ENCODE data around the gene IL27RA.
"Not testable (repeated sequence)": the region's sequence is repeated elsewhere in the genome, so short reads cannot be mapped to it uniquely, and the experiment has no call there.

IL27RA gene

DNA sequence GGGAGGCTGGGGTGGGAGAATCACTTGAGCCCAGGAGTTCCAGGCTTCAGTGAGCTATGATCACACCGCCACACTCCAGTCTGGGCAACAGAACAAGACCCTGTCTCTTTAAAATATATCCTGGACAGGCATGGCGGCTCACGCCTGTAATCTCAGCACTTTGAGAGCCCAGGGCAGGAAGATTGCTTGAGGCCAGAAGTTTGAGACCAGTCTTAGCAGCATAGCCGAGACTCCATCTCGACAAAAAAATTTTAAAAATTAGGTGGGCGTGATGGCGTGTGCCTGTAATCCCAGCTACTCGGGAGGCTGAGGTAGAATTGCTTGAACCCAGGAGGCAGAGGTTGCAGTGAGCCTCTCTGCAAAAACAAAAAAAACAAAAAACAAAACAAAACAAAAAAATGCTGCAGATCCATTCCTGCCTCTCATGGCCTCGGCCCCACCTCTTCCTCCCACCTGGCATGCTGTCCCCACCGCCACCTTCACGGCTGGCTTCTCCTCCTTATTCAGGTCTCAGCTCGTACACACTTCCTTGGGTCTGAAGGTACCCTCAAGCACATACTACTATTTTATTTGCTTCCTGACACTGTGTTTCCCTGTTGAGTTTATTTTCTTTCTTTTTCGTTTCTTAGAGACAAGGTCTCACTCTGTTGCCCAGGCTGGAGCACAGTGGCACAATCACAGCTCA is 30.7 kb upstream of the IL27RA start:
- DNase-seq: no peak

DNA sequence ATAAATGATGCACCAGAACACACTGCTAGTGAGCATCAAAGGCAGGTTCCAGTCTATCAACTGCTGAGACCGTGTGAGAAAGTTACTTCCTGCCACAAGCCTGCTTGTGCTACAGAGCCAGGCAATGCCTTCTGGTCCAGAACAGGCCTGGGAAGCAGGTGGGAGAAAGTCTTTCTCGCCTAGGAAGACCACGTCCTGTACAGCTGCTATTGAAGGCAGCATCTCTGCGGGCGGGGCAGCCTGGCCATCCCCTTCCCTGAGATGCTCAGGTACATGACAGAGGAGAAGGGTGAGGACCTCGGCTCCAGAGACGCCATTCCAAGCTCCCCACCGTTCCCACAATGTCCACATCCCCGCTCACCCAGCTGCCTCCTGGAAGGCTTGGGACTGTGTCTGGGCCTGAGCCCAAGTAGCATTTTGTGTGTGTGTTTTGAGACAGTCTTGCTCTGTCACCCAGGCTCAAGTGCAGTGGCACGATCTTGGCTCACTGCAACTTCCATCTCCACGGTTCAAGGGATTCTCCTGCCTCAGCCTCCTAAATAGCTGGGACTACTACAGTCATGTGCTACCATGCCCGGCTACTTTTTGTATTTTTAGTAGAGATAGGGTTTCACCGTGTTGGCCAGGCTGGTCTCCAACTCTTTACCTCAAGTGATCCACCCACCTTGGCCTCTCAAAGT is 28.9 kb upstream of the IL27RA start:
- DNase-seq: no peak

DNA sequence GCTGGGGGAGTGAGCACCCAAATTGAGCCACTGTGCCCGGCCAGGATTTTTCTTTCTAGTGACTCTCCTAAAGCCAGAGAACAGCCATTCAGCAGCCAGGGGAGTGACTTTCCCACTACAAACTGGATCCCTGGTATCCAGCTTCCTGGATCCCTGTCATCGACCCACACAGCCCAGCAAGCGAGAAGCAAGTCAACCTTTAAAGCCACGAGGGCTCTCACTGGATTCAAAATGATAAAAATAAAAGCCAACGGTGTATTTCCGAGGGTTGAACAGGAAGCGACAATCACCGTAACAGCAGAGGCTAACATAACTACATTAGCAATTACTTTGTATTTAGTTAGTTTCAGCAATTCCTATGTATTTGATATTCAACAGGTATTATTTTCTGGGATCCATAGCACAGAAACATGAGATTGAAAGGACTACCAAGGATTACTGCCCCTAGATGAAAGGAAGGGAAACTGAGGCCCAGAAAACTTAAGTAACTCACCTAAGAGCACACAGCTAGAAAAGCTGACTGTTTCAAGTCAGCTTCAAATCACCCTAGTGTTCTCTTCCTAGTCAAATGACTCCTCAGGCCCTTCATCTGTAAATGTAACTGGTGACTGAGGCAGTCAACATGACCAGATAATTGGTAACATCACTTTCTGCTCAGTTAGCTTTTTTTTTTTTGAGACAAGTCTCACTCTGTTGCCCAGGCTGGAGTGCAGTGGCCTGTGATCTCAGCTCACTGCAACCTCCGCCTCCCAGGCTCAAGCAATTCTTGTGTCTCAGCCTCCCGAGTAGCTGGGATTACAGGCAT is 28.1 kb upstream of the IL27RA start:
- DNase-seq: no peak

DNA sequence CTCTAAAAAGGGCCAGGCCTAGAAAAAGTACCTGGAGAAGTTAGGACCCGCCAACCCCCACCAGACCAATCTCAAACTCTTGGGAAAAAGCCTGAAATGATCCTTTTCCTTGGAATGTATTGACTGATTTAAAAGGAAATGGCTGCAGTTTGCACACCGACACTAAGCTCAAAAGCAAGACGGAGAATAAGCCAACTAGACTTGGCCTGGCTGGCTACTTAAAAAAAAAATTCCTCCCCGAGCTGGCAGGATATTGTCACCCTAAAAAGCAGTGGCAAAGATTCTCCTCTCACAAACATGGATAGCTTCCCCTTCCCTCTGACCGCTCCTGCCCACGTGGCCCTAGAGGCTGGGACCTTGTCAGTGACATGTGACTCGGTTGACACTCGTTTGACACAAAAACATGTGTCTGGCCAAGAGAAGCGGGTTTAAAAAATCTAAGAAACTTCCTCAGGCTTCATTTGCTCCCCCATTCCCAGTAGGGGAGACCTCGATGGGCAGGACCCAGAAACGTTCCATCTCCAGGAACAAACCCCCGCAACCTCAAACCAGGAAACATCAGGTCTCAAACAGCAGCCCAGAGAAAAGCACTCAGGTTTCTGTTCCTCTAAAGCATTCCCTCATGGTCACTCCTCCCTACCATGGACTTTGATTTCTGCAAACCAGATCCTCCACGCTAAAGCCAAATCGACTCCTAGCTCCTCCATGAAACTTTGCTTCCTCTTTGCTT is 26.8 kb upstream of the IL27RA start:
- no peak for DNase-seq

DNA sequence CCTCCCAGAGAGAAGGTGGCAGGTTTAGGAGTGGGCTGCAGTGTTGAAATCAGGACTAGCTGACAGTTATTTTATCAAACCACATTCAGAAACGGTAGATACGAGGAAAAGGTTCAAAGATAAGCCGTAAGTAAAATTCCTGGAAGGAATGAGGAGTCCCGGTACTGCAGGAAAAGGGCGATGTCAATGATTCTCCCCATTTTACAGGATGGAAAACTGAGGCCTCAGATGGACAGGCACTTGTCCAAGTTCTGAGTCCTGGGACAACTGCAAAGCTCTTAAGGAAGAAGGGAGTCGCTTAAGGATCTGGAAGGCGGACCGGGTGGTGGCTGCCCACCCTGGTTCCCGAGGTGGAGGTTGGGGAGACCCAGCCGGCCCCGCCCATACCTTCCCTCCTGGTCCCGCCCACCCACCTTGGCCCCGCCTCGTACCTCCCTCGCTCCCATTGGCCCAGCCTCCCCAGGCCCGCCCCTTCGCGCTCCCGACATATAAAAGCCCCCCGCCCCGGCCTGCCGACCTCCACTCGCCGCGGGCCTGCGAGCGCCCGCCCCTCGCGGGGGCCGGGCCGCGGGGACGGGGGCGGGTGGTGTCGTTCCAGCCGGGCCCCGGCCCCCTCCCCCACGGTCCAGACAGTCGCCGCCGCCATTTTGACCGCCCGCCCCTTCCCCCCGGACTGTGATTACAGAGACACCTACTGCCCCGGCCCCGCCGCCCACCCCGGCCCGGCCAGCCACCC is 26.0 kb upstream of the IL27RA start:
- DNase-seq: peak; percentile 75

DNA sequence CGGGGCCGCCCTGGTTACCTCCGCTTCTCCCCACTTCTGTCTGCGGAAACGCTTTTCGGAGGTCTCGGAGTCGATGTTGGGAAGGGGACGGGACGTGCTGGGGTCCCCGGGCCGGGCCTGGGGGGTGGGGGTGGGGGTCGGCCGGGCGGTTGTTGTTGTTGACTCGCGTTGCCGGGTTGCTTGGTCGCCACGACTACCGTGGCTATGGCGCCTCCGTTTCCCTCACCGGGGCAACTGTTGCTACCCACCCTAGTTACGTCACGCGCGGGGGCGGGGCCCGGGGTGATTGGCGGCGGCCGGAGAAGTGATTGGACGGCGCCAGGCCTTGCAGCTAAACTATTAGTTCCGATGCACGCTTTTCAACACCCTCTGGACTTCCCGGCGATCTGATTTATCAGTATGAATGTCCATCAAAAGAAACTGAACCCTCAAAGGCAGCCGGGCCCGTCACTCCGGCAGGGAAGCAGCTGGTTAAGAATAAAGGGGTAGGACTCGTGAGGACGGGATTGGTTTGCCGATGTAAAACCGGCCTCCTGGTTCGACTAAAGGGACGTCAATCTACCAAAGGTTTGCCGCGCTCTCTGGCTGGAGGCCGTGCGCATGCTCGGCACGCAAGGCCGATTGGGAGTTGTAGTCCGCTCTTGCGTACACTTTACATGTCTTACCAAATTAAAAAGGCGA is 25.3 kb upstream of the IL27RA start, which contains the start of gene RFX1:
TSS of gene RFX1 (minus strand) at position 236 of the 681 bp plus-strand sequence. CDS start 12,477 bp downstream, outside the sequence.
- peak; percentile 99 for DNase-seq

- DNase-seq: peak; percentile 93
These were observed 24.6 kb upstream of the IL27RA start for GRCh38 chr19:14006766-14007562.

- no peak for DNase-seq
These were observed 19.1 kb upstream of the IL27RA start for GRCh38 chr19:14012378-14012915.

DNA sequence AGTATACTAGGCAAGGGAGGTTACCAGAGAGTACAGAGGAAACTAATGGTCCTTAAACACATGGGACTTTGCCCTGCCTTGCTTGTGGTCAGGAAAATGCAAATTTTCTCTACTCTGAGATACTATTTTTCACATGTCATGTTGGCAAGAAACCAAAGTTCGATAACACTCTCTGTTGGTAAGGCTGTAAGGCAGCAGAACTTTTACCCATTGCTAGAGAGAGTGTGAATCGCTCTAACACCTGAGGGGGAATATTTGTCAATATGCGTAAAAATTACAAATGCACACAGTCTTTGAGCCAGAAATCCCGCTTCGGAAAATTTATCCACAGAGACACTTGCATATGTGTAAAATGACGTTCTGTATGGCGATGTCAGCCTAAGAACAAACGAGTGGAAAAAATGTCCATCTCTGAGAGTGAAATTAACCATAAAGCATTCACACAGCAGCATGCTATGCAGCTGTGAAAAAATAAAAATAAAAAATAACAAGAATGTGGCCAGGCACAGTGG is 16.0 kb upstream of the IL27RA start:
- no peak for DNase-seq

- DNase-seq: no peak
These were observed 12.5 kb upstream of the IL27RA start for GRCh38 chr19:14019100-14019499.

- not testable (repeated sequence) for DNase-seq
These were observed 11.8 kb upstream of the IL27RA start for GRCh38 chr19:14019739-14020138.

- no peak for DNase-seq
These were observed 10.1 kb upstream of the IL27RA start for GRCh38 chr19:14021474-14021873.

GRCh38 chr19:14022469-14022868 is 9.1 kb upstream of the IL27RA start:
- DNase-seq: no peak

GRCh38 chr19:14023404-14024235 is 7.9 kb upstream of the IL27RA start:
- DNase-seq: no peak

DNA sequence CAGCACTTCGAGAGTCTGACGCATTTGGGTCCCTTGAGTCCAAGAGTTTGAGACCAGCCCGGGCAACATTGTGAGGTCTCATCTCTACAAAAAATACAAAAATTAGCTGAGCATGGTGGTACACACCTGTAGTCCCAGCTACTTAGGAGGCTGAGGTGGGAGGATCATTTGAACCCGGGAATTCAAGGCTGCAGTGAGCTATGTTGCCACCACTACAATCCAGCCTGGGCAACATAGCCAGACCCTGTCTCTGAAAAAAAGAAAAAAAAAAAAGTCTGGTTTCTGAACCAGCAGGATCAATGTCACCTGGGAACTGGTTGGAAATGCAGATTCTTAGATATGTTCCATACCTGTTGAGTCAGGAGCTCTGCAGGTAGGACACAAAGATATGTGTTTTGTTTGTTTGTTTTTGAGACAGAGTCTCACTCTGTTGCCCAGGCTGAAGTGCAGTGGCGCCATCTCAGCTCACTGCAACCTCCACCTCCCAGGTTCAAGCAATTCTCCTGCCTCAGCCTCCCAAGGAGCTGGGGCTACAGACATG is 4.8 kb upstream of the IL27RA start:
- DNase-seq: not testable (repeated sequence)

DNA sequence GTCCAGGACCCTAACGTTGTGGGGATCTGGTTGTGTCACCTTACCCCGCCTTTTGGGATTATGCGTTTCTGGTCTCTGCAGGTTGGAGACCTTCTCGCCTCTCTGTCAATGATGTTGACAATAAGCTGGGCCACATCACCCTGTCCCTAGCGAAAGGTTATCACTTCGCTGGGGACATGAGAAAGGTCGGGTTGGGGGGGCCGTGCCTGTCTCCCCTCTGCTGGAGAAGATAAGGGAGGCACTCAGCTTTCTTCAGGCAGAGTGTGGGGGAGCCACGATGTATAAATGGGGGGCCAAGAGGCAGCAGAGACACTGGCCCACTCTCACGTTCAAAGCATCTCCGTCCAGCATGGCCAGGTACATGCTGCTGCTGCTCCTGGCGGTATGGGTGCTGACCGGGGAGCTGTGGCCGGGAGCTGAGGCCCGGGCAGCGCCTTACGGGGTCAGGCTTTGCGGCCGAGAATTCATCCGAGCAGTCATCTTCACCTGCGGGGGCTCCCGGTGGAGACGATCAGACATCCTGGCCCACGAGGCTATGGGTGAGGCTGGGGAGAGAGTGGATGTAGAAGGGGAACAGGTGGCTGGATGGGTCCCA is 3.6 kb upstream of the IL27RA start, which contains the start of gene RLN3:
TSS of gene RLN3 (plus strand) at position 293 of the 595 bp plus-strand sequence. CDS start at position 350, 57 bp downstream.
- no peak for DNase-seq

- no peak for DNase-seq
These were observed 2.7 kb upstream of the IL27RA start for GRCh38 chr19:14028901-14029300.

DNA sequence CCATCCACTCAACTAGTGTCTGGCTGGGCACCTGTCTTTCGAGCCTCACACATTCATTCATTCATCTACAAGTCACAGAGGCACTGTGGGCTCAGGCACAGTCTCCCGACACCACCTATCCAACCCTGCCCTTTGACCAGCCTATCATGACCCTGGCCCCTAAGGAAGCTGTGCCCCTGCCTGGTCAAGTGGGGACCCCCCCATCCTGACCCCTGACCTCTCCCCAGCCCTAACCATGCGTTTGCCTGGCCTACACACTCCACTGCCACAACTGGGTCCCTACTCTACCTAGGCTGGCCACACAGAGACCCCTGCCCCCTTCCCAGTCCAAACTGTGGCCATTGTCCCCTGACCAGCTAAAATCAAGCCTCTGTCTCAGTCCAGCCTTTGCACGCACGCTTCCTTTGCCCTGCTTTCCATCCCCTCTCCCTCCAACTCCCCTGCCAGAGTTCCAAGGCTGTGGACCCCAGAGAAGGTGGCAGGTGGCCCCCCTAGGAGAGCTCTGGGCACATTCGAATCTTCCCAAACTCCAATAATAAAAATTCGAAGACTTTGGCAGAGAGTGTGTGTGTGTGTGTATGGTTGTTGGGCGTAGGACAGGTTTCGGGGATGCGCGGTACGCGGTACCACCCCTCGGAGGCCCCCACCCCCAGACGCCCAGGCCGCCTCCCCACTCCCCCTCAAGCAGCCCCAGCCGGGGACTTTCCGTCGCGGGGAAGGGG is 404 bp upstream of the IL27RA start:
- no peak for DNase-seq
